ENCODE results near the gene ZNF724.
"Not testable (repeated sequence)": the region's sequence is repeated elsewhere in the genome, so short reads cannot be mapped to it uniquely, and the experiment has no call there.

The ZNF724 gene

GRCh38 chr19:23249911-23250649, at the start of gene ZNF724:
ZNF724 (minus strand) TSS chr19:23250394; CDS start chr19:23250242, 152 bp downstream.
- peak; percentile 97 for DNase-seq
- Histone ChIP-seq H3K36me3 (peaks cover 34% of the 10 kb centered on the region), H3K27ac (peak within 1 kb of the TSS; percentile 94), H3K9me3 (ENCODE audit: severe bottlenecking) (no peaks in the 10 kb centered on the region), H3K27me3 (ENCODE audit: insufficient read depth, low read depth, severe bottlenecking) (no peaks in the 10 kb centered on the region), H3K4me3 (ENCODE audit: low read depth, low read length) (peak within 1 kb of the TSS; percentile 90)
- TF ChIP-seq CTCF (IDR thresholded peaks at IDR 0.05; ENCODE audit: low read depth, low read length), result no peak

GRCh38 chr19:23294141-23294540, 43.9 kb upstream of the ZNF724 start:
- Histone ChIP-seq H3K36me3 (no peaks in the 10 kb centered on the region), H3K9me3 (ENCODE audit: severe bottlenecking) (peaks cover 7% of the 10 kb centered on the region), H3K4me3 (ENCODE audit: low read depth, low read length) (no peak overlapping the region), H3K27ac (no peak overlapping the region), H3K27me3 (ENCODE audit: insufficient read depth, low read depth, severe bottlenecking) (no peaks in the 10 kb centered on the region)
- no peak for DNase-seq
- TF ChIP-seq CTCF (IDR thresholded peaks at IDR 0.05; ENCODE audit: low read depth, low read length), result no peak

- H3K27ac ChIP-seq; H3K4me3 ChIP-seq (ENCODE audit: low read depth, low read length); H3K27me3 ChIP-seq (ENCODE audit: insufficient read depth, low read depth, severe bottlenecking); H3K36me3 ChIP-seq; DNase-seq: not testable (repeated sequence)
- H3K9me3 ChIP-seq (ENCODE audit: severe bottlenecking), result peaks cover 16% of the 10 kb centered on the region
These were observed 39.8 kb upstream of the ZNF724 start for GRCh38 chr19:23289966-23290365.

GRCh38 chr19:23287620-23288019, 37.4 kb upstream of the ZNF724 start:
- H3K9me3 ChIP-seq (ENCODE audit: severe bottlenecking), result peaks cover 21% of the 10 kb centered on the region
- H3K27ac ChIP-seq, result no peak overlapping the region
- no peaks in the 10 kb centered on the region for H3K36me3 ChIP-seq
- no peak overlapping the region for H3K4me3 ChIP-seq (ENCODE audit: low read depth, low read length)
- TF ChIP-seq CTCF (IDR thresholded peaks at IDR 0.05; ENCODE audit: low read depth, low read length), result no peak
- no peak for DNase-seq
- no peaks in the 10 kb centered on the region for H3K27me3 ChIP-seq (ENCODE audit: insufficient read depth, low read depth, severe bottlenecking)

- peak; percentile 21 for DNase-seq
- H3K4me3 ChIP-seq (ENCODE audit: low read depth, low read length), result no peak overlapping the region
- peak; percentile 49 for TF ChIP-seq CTCF (IDR thresholded peaks at IDR 0.05; ENCODE audit: low read depth, low read length)
- no peaks in the 10 kb centered on the region for H3K36me3 ChIP-seq
- H3K9me3 ChIP-seq (ENCODE audit: severe bottlenecking), result peaks cover 21% of the 10 kb centered on the region
- H3K27me3 ChIP-seq (ENCODE audit: insufficient read depth, low read depth, severe bottlenecking), result no peaks in the 10 kb centered on the region
- H3K27ac ChIP-seq, result no peak overlapping the region
These were observed 36.3 kb upstream of the ZNF724 start for GRCh38 chr19:23286477-23286876.

- Histone ChIP-seq H3K9me3 (ENCODE audit: severe bottlenecking) (peaks cover 18% of the 10 kb centered on the region), H3K36me3 (no peaks in the 10 kb centered on the region), H3K27me3 (ENCODE audit: insufficient read depth, low read depth, severe bottlenecking) (no peaks in the 10 kb centered on the region), H3K4me3 (ENCODE audit: low read depth, low read length) (no peak overlapping the region), H3K27ac (no peak overlapping the region)
- no peak for TF ChIP-seq CTCF (IDR thresholded peaks at IDR 0.05; ENCODE audit: low read depth, low read length)
- no peak for DNase-seq
These were observed 35.8 kb upstream of the ZNF724 start for GRCh38 chr19:23285948-23286347.

- not testable (repeated sequence) for H3K36me3 ChIP-seq, DNase-seq
These were observed 35.1 kb upstream of the ZNF724 start for GRCh38 chr19:23285326-23285725.

More at GRCh38 chr19:23285326-23285725, 35.1 kb upstream of the ZNF724 start:
- not testable (repeated sequence) for H3K27ac ChIP-seq; H3K4me3 ChIP-seq (ENCODE audit: low read depth, low read length); H3K27me3 ChIP-seq (ENCODE audit: insufficient read depth, low read depth, severe bottlenecking)
- H3K9me3 ChIP-seq (ENCODE audit: severe bottlenecking), result peaks cover 17% of the 10 kb centered on the region
